Measurements from ENCODE around the gene EPS8.

DNA sequence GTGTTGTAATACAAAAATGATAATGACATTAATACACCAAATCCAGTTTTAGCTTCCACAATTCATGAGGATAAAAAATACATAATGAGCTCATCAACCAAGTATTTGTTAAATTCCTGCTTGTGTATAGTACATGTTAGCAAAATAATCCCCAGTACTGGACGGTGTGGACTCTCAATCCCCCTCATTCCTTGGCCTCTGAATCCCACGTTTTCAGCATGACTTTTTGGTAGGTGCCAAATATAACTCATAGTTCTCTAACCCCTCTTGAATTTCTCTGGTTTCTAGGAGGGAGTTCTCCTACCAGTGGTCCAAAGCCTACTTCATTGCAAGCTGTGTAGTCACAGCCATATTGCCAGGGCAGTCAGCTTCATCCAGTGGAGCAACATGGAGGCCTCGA is 41.4 kb upstream of the EPS8 start:
- TF ChIP-seq, protein P1, sequence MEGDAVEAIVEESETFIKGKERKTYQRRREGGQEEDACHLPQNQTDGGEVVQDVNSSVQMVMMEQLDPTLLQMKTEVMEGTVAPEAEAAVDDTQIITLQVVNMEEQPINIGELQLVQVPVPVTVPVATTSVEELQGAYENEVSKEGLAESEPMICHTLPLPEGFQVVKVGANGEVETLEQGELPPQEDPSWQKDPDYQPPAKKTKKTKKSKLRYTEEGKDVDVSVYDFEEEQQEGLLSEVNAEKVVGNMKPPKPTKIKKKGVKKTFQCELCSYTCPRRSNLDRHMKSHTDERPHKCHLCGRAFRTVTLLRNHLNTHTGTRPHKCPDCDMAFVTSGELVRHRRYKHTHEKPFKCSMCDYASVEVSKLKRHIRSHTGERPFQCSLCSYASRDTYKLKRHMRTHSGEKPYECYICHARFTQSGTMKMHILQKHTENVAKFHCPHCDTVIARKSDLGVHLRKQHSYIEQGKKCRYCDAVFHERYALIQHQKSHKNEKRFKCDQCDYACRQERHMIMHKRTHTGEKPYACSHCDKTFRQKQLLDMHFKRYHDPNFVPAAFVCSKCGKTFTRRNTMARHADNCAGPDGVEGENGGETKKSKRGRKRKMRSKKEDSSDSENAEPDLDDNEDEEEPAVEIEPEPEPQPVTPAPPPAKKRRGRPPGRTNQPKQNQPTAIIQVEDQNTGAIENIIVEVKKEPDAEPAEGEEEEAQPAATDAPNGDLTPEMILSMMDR (IDR thresholded peaks at IDR 0.05; ENCODE audit: poor library complexity): no peak
- TF ChIP-seq EZH2 (IDR thresholded peaks at IDR 0.05; ENCODE audit: borderline replicate concordance): no peak
